ENCODE data around the gene FAM120B.

- TF ChIP-seq CTCF (IDR thresholded peaks at IDR 0.05) (no peak), POLR2A (IDR thresholded peaks at IDR 0.05) (no peak)
Measured at GRCh38 chr6:170282512-170283158, 23.9 kb upstream of the FAM120B start.
